Fibroblast of lung (primary cell): ENCODE data around the gene SLC13A3. TPM values are rescaled to one million over a fixed set of nuclear protein-coding genes. Genes with fewer than 3 reads are reported as not detected.

Source experiments
- DNase-seq, 2 donors: peaks; one replicate each; pipeline versions ENCODE4 v3.0.0 to v3.0.0-alpha.2; 2010; ENCODE audit warnings: low read depth in 2 of 2
- H2AFZ ChIP-seq: 2 replicates; pipeline ENCODE4 v1.5.1; 2012; ENCODE audit warnings: low read length, control low read depth, inconsistent platforms
- H3K27ac ChIP-seq: 2 replicates; pipeline ENCODE4 v1.5.1; 2011; ENCODE audit warnings: low read length, control low read depth; ENCODE audit not compliant: insufficient read depth
- H3K27me3 ChIP-seq: 2 replicates; pipeline ENCODE4 v1.5.1; 2011; ENCODE audit warnings: mild to moderate bottlenecking, low read length; ENCODE audit not compliant: control insufficient read depth, insufficient read depth
- H3K36me3 ChIP-seq: 2 replicates; pipeline ENCODE4 v1.5.1; 2011; ENCODE audit warnings: low read length; ENCODE audit not compliant: control insufficient read depth, insufficient read depth
- H3K4me1 ChIP-seq: 2 replicates; pipeline ENCODE4 v1.5.1; 2011; ENCODE audit warnings: low read length; ENCODE audit not compliant: control insufficient read depth, insufficient read depth; ENCODE audit errors: extremely low read depth
- H3K4me2 ChIP-seq: 2 replicates; pipeline ENCODE4 v1.5.1; 2011; ENCODE audit warnings: low read length, control low read depth; ENCODE audit not compliant: insufficient read depth; ENCODE audit errors: extremely low read depth
- H3K4me3 ChIP-seq, 4 experiments: fragments of 200-600 bp in 1 of 4; sonication (generic) in 1 of 4; replicated peaks in 1 of 4; 2 replicates each; pipeline ENCODE4 v1.5.1; 2011 to 2016; ENCODE audit warnings: low read length in 4 of 4, low read depth in 3 of 4, mild to moderate bottlenecking in 3 of 4, control low read depth in 2 of 4, inconsistent platforms in 1 of 4, mixed read lengths in 1 of 4; ENCODE audit not compliant: insufficient read depth in 1 of 4; ENCODE audit errors: control extremely low read depth in 1 of 4
- H3K79me2 ChIP-seq: 2 replicates; pipeline ENCODE4 v1.5.1; 2012; ENCODE audit warnings: mild to moderate bottlenecking, low read length, inconsistent platforms; ENCODE audit not compliant: control insufficient read depth, insufficient read depth
- H3K9ac ChIP-seq: 2 replicates; pipeline ENCODE4 v1.5.1; 2011; ENCODE audit warnings: mild to moderate bottlenecking, low read length, control low read depth; ENCODE audit not compliant: insufficient read depth
- H3K9me3 ChIP-seq: 2 replicates; pipeline ENCODE4 v1.5.1; 2012; ENCODE audit warnings: low read depth, low read length; ENCODE audit not compliant: control insufficient read depth, insufficient read depth
- H4K20me1 ChIP-seq: 2 replicates; pipeline ENCODE4 v1.5.1; 2011; ENCODE audit warnings: low read length; ENCODE audit not compliant: control insufficient read depth, insufficient read depth; ENCODE audit errors: extremely low read depth
- CTCF ChIP-seq, 2 donors: IDR thresholded peaks in 1 of 2; conservative IDR thresholded peaks in 1 of 2; 1 replicate in 1 of 2; 2 replicates in 1 of 2; pipeline ENCODE4 v1.5.1; 2011 to 2012; ENCODE audit warnings: low read length in 2 of 2, control low read depth in 1 of 2, inconsistent platforms in 1 of 2, low read depth in 1 of 2, mild to moderate bottlenecking in 1 of 2
- EZH2 ChIP-seq: IDR thresholded peaks from 2 replicates; pipeline ENCODE4 v1.5.1; 2012; ENCODE audit warnings: low read length, control low read depth, mild to moderate bottlenecking; ENCODE audit errors: missing control alignments
- polyA plus RNA-seq, 2 donors: library from polyadenylated mRNA; depleted of rRNA in 1 of 2; stranded (reverse) in 1 of 2; unstranded in 1 of 2; fragments of >200 nt; gene quantifications; 2 replicates each; pipeline ENCODE4 v1.2.1, GENCODE V29; 2011 to 2012; ENCODE audit warnings: missing spikeins in 1 of 2
- total RNA-seq: library from RNA; depleted of rRNA; stranded (reverse); fragments of >200 nt; gene quantifications from 2 replicates; pipeline ENCODE4 v1.2.1, GENCODE V29; 2014

The SLC13A3 gene
- total and polyA plus RNA-seq, 2 donors (not counting 1 experiment from before 2014, with no cell fraction given), result 2.2 to 5.6 TPM

GRCh38 chr20:46584508-46584907, 66.8 kb downstream of the SLC13A3 start:
- no peak for DNase-seq
- Histone ChIP-seq H3K27me3 (no peaks in the 10 kb centered on the region), H3K4me2 (no peak overlapping the region), H3K27ac (no peak overlapping the region), H3K4me1 (no peaks in the 10 kb centered on the region), H3K4me3 (no peak overlapping the region), H3K9me3 (no peaks in the 10 kb centered on the region), H3K36me3 (no peaks in the 10 kb centered on the region), H2AFZ (no peak overlapping the region), H3K79me2 (no peaks in the 10 kb centered on the region), H3K9ac (no peak overlapping the region), H4K20me1 (no peaks in the 10 kb centered on the region)
- no peak for TF ChIP-seq CTCF (conservative IDR thresholded peaks at IDR 0.05 in 1 of 2, IDR thresholded peaks at IDR 0.05 in 1 of 2; ENCODE audit: low read depth in 1 of 2, low read length in 2 of 2)
- TF ChIP-seq EZH2, result no peak

GRCh38 chr20:46583411-46584214, 67.6 kb downstream of the SLC13A3 start:
- no peaks in the 10 kb centered on the region for H3K9me3 ChIP-seq
- no peak overlapping the region for H3K9ac ChIP-seq
- H2AFZ ChIP-seq, result no peak overlapping the region
- no peaks in the 10 kb centered on the region for H4K20me1 ChIP-seq
- H3K27ac ChIP-seq, result no peak overlapping the region
- no peaks in the 10 kb centered on the region for H3K79me2 ChIP-seq
- no peak for TF ChIP-seq CTCF (conservative IDR thresholded peaks at IDR 0.05 in 1 of 2, IDR thresholded peaks at IDR 0.05 in 1 of 2; ENCODE audit: low read depth in 1 of 2, low read length in 2 of 2)
- TF ChIP-seq EZH2, result no peak
- H3K4me3 ChIP-seq, result no peak overlapping the region
- H3K36me3 ChIP-seq, result no peaks in the 10 kb centered on the region
- H3K27me3 ChIP-seq, result no peaks in the 10 kb centered on the region
- no peak for DNase-seq
- no peak overlapping the region for H3K4me2 ChIP-seq
- H3K4me1 ChIP-seq, result no peaks in the 10 kb centered on the region

- H3K79me2 ChIP-seq, result no peaks in the 10 kb centered on the region
Measured at GRCh38 chr20:46582648-46583047, 68.6 kb downstream of the SLC13A3 start.

More at GRCh38 chr20:46582648-46583047, 68.6 kb downstream of the SLC13A3 start:
- Histone ChIP-seq H3K4me1 (no peaks in the 10 kb centered on the region), H3K4me2 (no peak overlapping the region), H4K20me1 (no peaks in the 10 kb centered on the region), H3K4me3 (no peak overlapping the region), H3K9me3 (no peaks in the 10 kb centered on the region), H2AFZ (no peak overlapping the region), H3K27ac (no peak overlapping the region), H3K9ac (no peak overlapping the region), H3K27me3 (no peaks in the 10 kb centered on the region), H3K36me3 (no peaks in the 10 kb centered on the region)
- TF ChIP-seq EZH2 (no peak), CTCF (conservative IDR thresholded peaks at IDR 0.05 in 1 of 2, IDR thresholded peaks at IDR 0.05 in 1 of 2; ENCODE audit: low read depth in 1 of 2, low read length in 2 of 2) (no peak)
- DNase-seq, result no peak
